SK-N-SH (cell line): ENCODE results near the gene GPR25. TPM values are rescaled to one million over a fixed set of nuclear protein-coding genes. Genes with fewer than 3 reads are reported as not detected.

Experiments
- CTCF ChIA-PET: fragments of 300-600, 350-600 bp; formaldehyde crosslinking; extraction: SDS; loops from one replicate; lab custom pipeline; 2021; lab: Yijun Ruan, JAX
- POLR2A ChIA-PET: fragments of 350-600 bp; sonication (Branson Sonifier 250); formaldehyde crosslinking; extraction: SDS; loops from one replicate; lab custom pipeline; 2020; ENCODE audit warnings: antibody characterized with exemption, inconsistent platforms; lab: Yijun Ruan, JAX
- DNase-seq: peaks from one replicate; pipeline ENCODE4 v3.0.0; 2012
- H2AFZ ChIP-seq: fragments of 200-600 bp; sonication (generic); 2 replicates; pipeline ENCODE4 v1.8.1; 2016; ENCODE audit warnings: antibody characterized with exemption, mild to moderate bottlenecking, low read depth
- H3F3A ChIP-seq: fragments of 200-600 bp; sonication (generic); replicated peaks from 2 replicates; pipeline ENCODE3; 2016; ENCODE audit warnings: antibody characterized with exemption, mild to moderate bottlenecking; ENCODE audit not compliant: insufficient read depth
- H3K27ac ChIP-seq, 2 experiments: fragments of 200-500 bp in 1 of 2; fragments of 200-600 bp in 1 of 2; sonication (Bioruptor generic) in 1 of 2; sonication (generic), shearing (Covaris generic) in 1 of 2; 2 replicates each; pipeline versions ENCODE4 v1.5.1 to v1.6.1; 2014 to 2016; ENCODE audit warnings: low read depth in 2 of 2, inconsistent platforms in 1 of 2, low read length in 1 of 2, mild to moderate bottlenecking in 1 of 2, mixed read lengths in 1 of 2
- H3K27me3 ChIP-seq: fragments of 200-600 bp; sonication (generic), shearing (Covaris generic); 2 replicates; pipeline ENCODE4 v1.6.1; 2016; ENCODE audit warnings: mixed run types; ENCODE audit not compliant: insufficient read depth
- H3K36me3 ChIP-seq, 2 experiments: fragments of 200-500 bp in 1 of 2; fragments of 200-600 bp in 1 of 2; sonication (Bioruptor generic) in 1 of 2; sonication (generic) in 1 of 2; replicated peaks in 1 of 2; 2 replicates each; pipeline versions ENCODE3 to v1.5.1; 2014 to 2016; ENCODE audit warnings: low read length in 1 of 2, mild to moderate bottlenecking in 1 of 2; ENCODE audit not compliant: insufficient read depth in 2 of 2, control insufficient read depth in 1 of 2
- H3K4me1 ChIP-seq, 2 experiments: fragments of 200-500 bp in 1 of 2; fragments of 200-600 bp in 1 of 2; sonication (Bioruptor generic) in 1 of 2; sonication (generic), shearing (Covaris generic) in 1 of 2; 2 replicates each; pipeline versions ENCODE4 v1.5.1 to v1.6.1; 2014 to 2016; ENCODE audit warnings: low read depth in 1 of 2, low read length in 1 of 2, mixed run types in 1 of 2; ENCODE audit not compliant: insufficient read depth in 2 of 2, control insufficient read depth in 1 of 2
- H3K4me2 ChIP-seq: fragments of 200-600 bp; sonication (generic), shearing (Covaris generic); 2 replicates; pipeline ENCODE4 v1.6.1; 2017; ENCODE audit warnings: mixed run types
- H3K4me3 ChIP-seq, 2 experiments: fragments of 200-500 bp in 1 of 2; fragments of 200-600 bp in 1 of 2; sonication (Bioruptor generic) in 1 of 2; sonication (generic), shearing (Covaris generic) in 1 of 2; 2 replicates each; pipeline versions ENCODE4 v1.5.1 to v1.8.1; 2014 to 2016; ENCODE audit warnings: low read depth in 2 of 2, inconsistent platforms in 1 of 2, low read length in 1 of 2, mild to moderate bottlenecking in 1 of 2, mixed read lengths in 1 of 2, moderate library complexity in 1 of 2
- H3K79me2 ChIP-seq: fragments of 200-600 bp; sonication (generic); 2 replicates; pipeline ENCODE4 v1.8.1; 2017; ENCODE audit warnings: mild to moderate bottlenecking; ENCODE audit not compliant: insufficient read depth
- H3K9ac ChIP-seq: fragments of 200-600 bp; sonication (generic); 2 replicates; pipeline ENCODE4 v1.6.1; 2017; ENCODE audit warnings: mixed run types
- H3K9me2 ChIP-seq: fragments of 200-600 bp; sonication (generic); 2 replicates; pipeline ENCODE4 v1.6.1; 2017; ENCODE audit warnings: mixed run types
- H3K9me3 ChIP-seq: fragments of 200-600 bp; sonication (generic); 2 replicates; pipeline ENCODE4 v1.6.1; 2017; ENCODE audit warnings: mixed run types, mild to moderate bottlenecking, moderate library complexity
- H4K20me1 ChIP-seq: fragments of 200-600 bp; sonication (generic); 2 replicates; pipeline ENCODE4 v1.6.1; 2017; ENCODE audit warnings: mild to moderate bottlenecking, mixed run types; ENCODE audit not compliant: insufficient read depth
- CHD2 ChIP-seq: fragments of 150-350 bp; IDR thresholded peaks from 2 replicates; pipeline ENCODE4 v1.6.1; 2018; ENCODE audit warnings: low read length; ENCODE audit not compliant: partially characterized antibody
- EP300 ChIP-seq, 2 experiments: IDR thresholded peaks; 2 replicates each; pipeline versions ENCODE4 v1.4.0 to v1.6.1; 2012; ENCODE audit warnings: borderline replicate concordance in 1 of 2, low read depth in 1 of 2, low read length in 1 of 2
- EZH2phosphoT487 ChIP-seq: fragments of 200-600 bp; sonication (generic); IDR thresholded peaks from 2 replicates; pipeline ENCODE4 v1.6.1; 2017; ENCODE audit warnings: low read depth, mixed run types, mild to moderate bottlenecking, antibody characterized with exemption, moderate library complexity, borderline replicate concordance
- FOSL2 ChIP-seq: IDR thresholded peaks from 2 replicates; pipeline ENCODE4 v1.4.0; 2012; ENCODE audit warnings: low read depth, mild to moderate bottlenecking, moderate library complexity, borderline replicate concordance
- FOXJ3 ChIP-seq: sonication (generic); formaldehyde crosslinking; IDR thresholded peaks from 2 replicates; pipeline ENCODE4 v1.5.1; 2020; ENCODE audit warnings: mild to moderate bottlenecking, missing genetic modification reagents
- FOXM1 ChIP-seq: IDR thresholded peaks from 2 replicates; pipeline ENCODE4 v1.4.0; 2012; ENCODE audit warnings: low read depth, mild to moderate bottlenecking
- GATA2 ChIP-seq: sonication (generic); formaldehyde crosslinking; IDR thresholded peaks from 2 replicates; pipeline ENCODE4 v1.5.0; 2020; ENCODE audit warnings: mild to moderate bottlenecking, missing genetic modification reagents
- JUND ChIP-seq: IDR thresholded peaks from 2 replicates; pipeline ENCODE4 v1.4.0; 2012
- MEF2A ChIP-seq: IDR thresholded peaks from 2 replicates; pipeline ENCODE4 v1.4.0; 2012; ENCODE audit warnings: low read depth, borderline replicate concordance
- RAD21 ChIP-seq: IDR thresholded peaks from 2 replicates; pipeline ENCODE4 v1.6.1; 2012; ENCODE audit warnings: mild to moderate bottlenecking, low read length
- RCOR1 ChIP-seq: fragments of 150-350 bp; IDR thresholded peaks from 2 replicates; pipeline ENCODE4 v1.6.1; 2017; ENCODE audit warnings: antibody characterized with exemption, low read length
- RFX5 ChIP-seq: IDR thresholded peaks from 2 replicates; pipeline ENCODE4 v1.6.1; 2012; ENCODE audit warnings: mild to moderate bottlenecking, improper control_type of control experiment, low read length
- SIN3A ChIP-seq: IDR thresholded peaks from 2 replicates; pipeline ENCODE4 v1.6.1; 2012; ENCODE audit warnings: low read depth, mild to moderate bottlenecking, low read length, moderate library complexity, borderline replicate concordance
- SMC3 ChIP-seq: IDR thresholded peaks from 2 replicates; pipeline ENCODE4 v1.6.1; 2012; ENCODE audit warnings: low read depth, low read length, improper control_type of control experiment
- TCF12 ChIP-seq: IDR thresholded peaks from 2 replicates; pipeline ENCODE4 v1.4.0; 2012
- TEAD4 ChIP-seq: IDR thresholded peaks from 2 replicates; pipeline ENCODE4 v1.4.0; 2012; ENCODE audit warnings: mild to moderate bottlenecking, borderline replicate concordance; ENCODE audit not compliant: insufficient read depth
- WGBS: methylation state at CpG from one replicate; pipeline ENCODE4 v1.1.6; 2017; ENCODE audit warnings: low lambda C conversion rate; 5-methylcytosine and 5-hydroxymethylcytosine counted together
- polyA plus RNA-seq, 3 experiments: library from polyadenylated mRNA; depleted of rRNA; stranded (reverse); fragments of >200 nt; gene quantifications; 2 replicates each; pipeline ENCODE4 v1.2.3, GENCODE V29; 2012
- TF ChIP-seq, protein P1 (sequence below): IDR thresholded peaks from 2 replicates; pipeline ENCODE4 v1.4.0; 2012; ENCODE audit warnings: low read depth
- TF ChIP-seq, protein P2 (sequence below): fragments of 150-350 bp; IDR thresholded peaks from 2 replicates; pipeline ENCODE4 v1.6.1; 2017; ENCODE audit warnings: antibody characterized with exemption, low read length, low read depth, borderline replicate concordance
- TF ChIP-seq, protein P3 (sequence below): IDR thresholded peaks from 2 replicates; pipeline ENCODE4 v1.4.0; 2012; ENCODE audit warnings: low read depth, borderline replicate concordance
- TF ChIP-seq, protein P4 (sequence below): IDR thresholded peaks from 2 replicates; pipeline ENCODE4 v1.6.1; 2012; ENCODE audit warnings: mild to moderate bottlenecking, low read depth, low read length, moderate library complexity

Gene GPR25
- polyA plus RNA-seq, 1 of the 3 experiments (the other 2 are of a cell fraction), result not detected

DNA sequence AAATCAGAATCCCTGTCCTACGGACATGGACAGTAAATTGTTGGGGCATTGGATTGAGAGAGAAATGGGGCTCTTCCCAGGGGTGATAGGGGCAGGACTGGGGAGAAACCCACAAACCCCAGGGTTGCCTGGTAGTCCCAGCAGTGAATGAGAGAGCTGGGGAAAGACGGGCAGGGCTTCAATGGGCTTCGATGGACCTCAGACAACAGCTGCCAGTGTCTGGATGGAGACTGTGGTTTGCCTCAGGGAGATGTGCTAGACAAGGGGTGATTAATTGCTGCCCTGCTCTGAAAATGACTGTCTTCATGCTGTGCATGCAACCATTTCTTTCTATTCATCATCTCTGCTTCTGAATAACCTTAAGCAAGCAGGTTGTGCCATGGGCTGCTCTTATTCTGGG lies 7.4 kb downstream of the GPR25 start:
- ChIA-PET CTCF (interaction anchor here (1.2 kb wide), 1 partner anchor 11 kb away, joined by 4 read pairs; no protein-coding TSS in a partner anchor), POLR2A (no interaction called here)
- Histone ChIP-seq H4K20me1 (no peaks in the 10 kb centered on the region), H3K9me3 (no peaks in the 10 kb centered on the region), H3K36me3 (no peaks in the 10 kb centered on the region), H3K27ac (no peak overlapping the region), H3K9me2 (no peaks in the 10 kb centered on the region), H3K4me1 (no peaks in the 10 kb centered on the region; a peak in 1 of 4 replicates), H3F3A (no peaks in the 10 kb centered on the region), H3K79me2 (no peaks in the 10 kb centered on the region), H2AFZ (no peak overlapping the region), H3K4me2 (no peak overlapping the region), H3K4me3 (no peak overlapping the region), H3K27me3 (no peaks in the 10 kb centered on the region; the same call in 1 of the 2 replicates), H3K9ac (no peak overlapping the region)
- TF ChIP-seq CHD2 (no peak), FOXM1 (no peak), EP300 (IDR thresholded peaks at IDR 0.05; ENCODE audit: borderline replicate concordance in 1 of 2, low read depth in 1 of 2, low read length in 1 of 2) (no peak), MEF2A (no peak), EZH2phosphoT487 (no peak), RAD21 (no peak), GATA2 (no peak), RFX5 (no peak), FOXJ3 (no peak), FOSL2 (no peak), TCF12 (no peak), RCOR1 (no peak), TEAD4 (no peak), JUND (no peak), SMC3 (no peak), SIN3A (no peak)
- TF ChIP-seq, protein P1, sequence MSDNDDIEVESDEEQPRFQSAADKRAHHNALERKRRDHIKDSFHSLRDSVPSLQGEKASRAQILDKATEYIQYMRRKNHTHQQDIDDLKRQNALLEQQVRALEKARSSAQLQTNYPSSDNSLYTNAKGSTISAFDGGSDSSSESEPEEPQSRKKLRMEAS, result no peak
- TF ChIP-seq, protein P2, sequence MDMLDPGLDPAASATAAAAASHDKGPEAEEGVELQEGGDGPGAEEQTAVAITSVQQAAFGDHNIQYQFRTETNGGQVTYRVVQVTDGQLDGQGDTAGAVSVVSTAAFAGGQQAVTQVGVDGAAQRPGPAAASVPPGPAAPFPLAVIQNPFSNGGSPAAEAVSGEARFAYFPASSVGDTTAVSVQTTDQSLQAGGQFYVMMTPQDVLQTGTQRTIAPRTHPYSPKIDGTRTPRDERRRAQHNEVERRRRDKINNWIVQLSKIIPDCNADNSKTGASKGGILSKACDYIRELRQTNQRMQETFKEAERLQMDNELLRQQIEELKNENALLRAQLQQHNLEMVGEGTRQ, result no peak
- TF ChIP-seq, protein P3, sequence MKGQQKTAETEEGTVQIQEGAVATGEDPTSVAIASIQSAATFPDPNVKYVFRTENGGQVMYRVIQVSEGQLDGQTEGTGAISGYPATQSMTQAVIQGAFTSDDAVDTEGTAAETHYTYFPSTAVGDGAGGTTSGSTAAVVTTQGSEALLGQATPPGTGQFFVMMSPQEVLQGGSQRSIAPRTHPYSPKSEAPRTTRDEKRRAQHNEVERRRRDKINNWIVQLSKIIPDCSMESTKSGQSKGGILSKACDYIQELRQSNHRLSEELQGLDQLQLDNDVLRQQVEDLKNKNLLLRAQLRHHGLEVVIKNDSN, result no peak
- TF ChIP-seq, protein P4, sequence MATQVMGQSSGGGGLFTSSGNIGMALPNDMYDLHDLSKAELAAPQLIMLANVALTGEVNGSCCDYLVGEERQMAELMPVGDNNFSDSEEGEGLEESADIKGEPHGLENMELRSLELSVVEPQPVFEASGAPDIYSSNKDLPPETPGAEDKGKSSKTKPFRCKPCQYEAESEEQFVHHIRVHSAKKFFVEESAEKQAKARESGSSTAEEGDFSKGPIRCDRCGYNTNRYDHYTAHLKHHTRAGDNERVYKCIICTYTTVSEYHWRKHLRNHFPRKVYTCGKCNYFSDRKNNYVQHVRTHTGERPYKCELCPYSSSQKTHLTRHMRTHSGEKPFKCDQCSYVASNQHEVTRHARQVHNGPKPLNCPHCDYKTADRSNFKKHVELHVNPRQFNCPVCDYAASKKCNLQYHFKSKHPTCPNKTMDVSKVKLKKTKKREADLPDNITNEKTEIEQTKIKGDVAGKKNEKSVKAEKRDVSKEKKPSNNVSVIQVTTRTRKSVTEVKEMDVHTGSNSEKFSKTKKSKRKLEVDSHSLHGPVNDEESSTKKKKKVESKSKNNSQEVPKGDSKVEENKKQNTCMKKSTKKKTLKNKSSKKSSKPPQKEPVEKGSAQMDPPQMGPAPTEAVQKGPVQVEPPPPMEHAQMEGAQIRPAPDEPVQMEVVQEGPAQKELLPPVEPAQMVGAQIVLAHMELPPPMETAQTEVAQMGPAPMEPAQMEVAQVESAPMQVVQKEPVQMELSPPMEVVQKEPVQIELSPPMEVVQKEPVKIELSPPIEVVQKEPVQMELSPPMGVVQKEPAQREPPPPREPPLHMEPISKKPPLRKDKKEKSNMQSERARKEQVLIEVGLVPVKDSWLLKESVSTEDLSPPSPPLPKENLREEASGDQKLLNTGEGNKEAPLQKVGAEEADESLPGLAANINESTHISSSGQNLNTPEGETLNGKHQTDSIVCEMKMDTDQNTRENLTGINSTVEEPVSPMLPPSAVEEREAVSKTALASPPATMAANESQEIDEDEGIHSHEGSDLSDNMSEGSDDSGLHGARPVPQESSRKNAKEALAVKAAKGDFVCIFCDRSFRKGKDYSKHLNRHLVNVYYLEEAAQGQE, result no peak
- no peak for DNase-seq
- 59% methylated on average over 3 of the region's 3 CpGs for WGBS
